ENCODE results near the gene RAB25. TPM values are rescaled to one million over a fixed set of nuclear protein-coding genes. Genes with fewer than 3 reads are reported as not detected.

RAB25 gene
- total and polyA plus RNA-seq, 8 donors: 36.7 to 267 (median 192) TPM

DNA sequence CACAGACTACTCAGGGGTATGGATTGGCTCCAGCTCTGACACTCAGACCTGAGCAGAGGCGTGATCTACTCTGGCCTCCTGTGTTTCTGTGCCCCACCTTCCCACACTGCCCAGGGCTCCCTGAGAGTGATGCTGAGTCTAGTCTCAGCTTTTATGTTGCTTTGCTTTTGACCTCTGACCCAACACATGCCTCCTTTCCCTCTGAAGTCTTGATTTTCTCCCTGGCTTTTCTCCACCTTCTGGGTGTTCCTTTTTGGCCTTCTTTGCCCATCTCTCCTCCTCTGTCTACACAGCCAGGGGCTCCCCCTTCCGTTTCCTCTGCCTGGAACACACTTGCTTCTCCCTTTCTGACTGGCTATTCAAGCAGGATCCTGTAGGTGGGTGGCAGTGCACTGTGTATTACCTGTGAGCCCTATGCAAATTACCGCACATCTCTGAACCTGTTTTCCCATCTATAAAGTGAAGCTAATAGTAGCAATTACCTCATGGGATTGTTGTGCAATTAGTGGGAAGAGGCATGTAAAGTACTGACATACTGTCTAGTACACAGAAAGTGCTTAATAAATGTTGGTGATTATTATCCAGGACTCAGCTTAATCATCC is 35.0 kb downstream of the RAB25 start:
- no peak for DNase-seq
- 68 to 87% (median 81%) methylated on average over 3 of the region's 3 CpGs for WGBS, 5 donors
- Histone ChIP-seq H3K27ac (peak overlapping the region in 4 of 5 donors; percentile 70 to 80 (median 74)), H3K36me3 (no peaks in the 10 kb centered on the region), H3K27me3 (no peaks in the 10 kb centered on the region), H3K9me3 (no peaks in the 10 kb centered on the region), H3K4me1 (peaks cover 10 to 34% (median 21%) of the 10 kb centered on the region in 4 donors), H3K4me3 (no peak overlapping the region)
- TF ChIP-seq EP300 (IDR thresholded peaks at IDR 0.05) (no peak), POLR2A (IDR thresholded peaks at IDR 0.05) (no peak), POLR2AphosphoS5 (IDR thresholded peaks at IDR 0.05) (no peak)
- TF ChIP-seq, protein P1, sequence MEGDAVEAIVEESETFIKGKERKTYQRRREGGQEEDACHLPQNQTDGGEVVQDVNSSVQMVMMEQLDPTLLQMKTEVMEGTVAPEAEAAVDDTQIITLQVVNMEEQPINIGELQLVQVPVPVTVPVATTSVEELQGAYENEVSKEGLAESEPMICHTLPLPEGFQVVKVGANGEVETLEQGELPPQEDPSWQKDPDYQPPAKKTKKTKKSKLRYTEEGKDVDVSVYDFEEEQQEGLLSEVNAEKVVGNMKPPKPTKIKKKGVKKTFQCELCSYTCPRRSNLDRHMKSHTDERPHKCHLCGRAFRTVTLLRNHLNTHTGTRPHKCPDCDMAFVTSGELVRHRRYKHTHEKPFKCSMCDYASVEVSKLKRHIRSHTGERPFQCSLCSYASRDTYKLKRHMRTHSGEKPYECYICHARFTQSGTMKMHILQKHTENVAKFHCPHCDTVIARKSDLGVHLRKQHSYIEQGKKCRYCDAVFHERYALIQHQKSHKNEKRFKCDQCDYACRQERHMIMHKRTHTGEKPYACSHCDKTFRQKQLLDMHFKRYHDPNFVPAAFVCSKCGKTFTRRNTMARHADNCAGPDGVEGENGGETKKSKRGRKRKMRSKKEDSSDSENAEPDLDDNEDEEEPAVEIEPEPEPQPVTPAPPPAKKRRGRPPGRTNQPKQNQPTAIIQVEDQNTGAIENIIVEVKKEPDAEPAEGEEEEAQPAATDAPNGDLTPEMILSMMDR (IDR thresholded peaks at IDR 0.05): no peak
- intact Hi-C loops (cut with DNase I; ENCODE audit: low total_unique reads): loop anchor here (5.0 kb wide), 1 partner anchor 36 kb away; no protein-coding TSS in a partner anchor

DNA sequence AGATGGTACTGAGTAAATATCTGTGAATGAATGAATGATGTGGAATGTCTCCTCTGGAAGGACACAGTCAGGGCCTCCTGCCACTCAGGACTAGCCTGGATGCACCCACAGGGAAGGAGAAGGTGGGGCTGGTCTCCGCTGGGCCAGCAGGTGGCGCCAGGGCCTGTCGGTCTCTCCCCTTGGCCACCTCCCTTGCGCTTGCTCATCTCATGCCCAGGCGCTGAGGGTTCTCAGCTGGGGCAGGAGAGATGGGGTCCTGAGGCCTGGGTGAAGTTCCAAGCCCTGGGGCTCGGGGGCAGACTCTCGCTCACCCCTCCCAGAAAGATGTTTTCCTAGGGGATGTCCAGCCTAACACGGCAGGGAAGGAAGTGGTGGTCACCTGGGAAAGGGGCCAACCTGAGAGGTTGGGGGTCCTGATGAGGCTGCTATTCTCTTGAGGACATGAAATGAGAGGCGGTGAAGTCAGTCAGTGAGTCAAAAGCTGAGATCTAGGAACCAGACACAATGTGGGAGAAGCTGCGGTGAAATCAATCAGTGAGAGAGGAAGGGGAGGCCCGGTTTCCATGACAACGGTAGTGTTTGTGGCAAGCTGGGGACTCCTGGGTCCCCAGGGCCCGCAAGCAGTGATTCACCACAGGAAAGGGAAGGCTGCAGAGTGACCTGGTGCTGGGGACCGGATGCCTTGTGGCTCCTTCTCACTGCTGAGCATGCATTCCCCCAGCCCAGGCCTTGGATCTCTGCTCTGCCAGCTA is 35.9 kb downstream of the RAB25 start:
- no peaks in the 10 kb centered on the region for H3K9me3 ChIP-seq
- no peak for TF ChIP-seq POLR2A (IDR thresholded peaks at IDR 0.05)
- TF ChIP-seq POLR2AphosphoS5 (IDR thresholded peaks at IDR 0.05): peak; percentile 38 to 82 (median 57)
- TF ChIP-seq, protein P1 (IDR thresholded peaks at IDR 0.05): peak in 6 of 7 experiments; percentile 77 to 96 (median 91)
- 19 to 30% (median 29%) methylated on average over 14 of the region's 14 CpGs for WGBS, 5 donors
- no peak overlapping the region for H3K4me3 ChIP-seq
- H3K27me3 ChIP-seq: no peaks in the 10 kb centered on the region
- peak; percentile 92 to 95 for DNase-seq
- intact Hi-C loops (cut with DNase I; ENCODE audit: low total_unique reads): loop anchor here (5.0 kb wide), 1 partner anchor 35 kb away; no protein-coding TSS in a partner anchor
- peaks cover 10 to 41% (median 22%) of the 10 kb centered on the region in 4 donors for H3K4me1 ChIP-seq
- H3K27ac ChIP-seq: peak overlapping the region in 4 of 5 donors; percentile 70 to 80 (median 74)
- H3K36me3 ChIP-seq: no peaks in the 10 kb centered on the region

DNA sequence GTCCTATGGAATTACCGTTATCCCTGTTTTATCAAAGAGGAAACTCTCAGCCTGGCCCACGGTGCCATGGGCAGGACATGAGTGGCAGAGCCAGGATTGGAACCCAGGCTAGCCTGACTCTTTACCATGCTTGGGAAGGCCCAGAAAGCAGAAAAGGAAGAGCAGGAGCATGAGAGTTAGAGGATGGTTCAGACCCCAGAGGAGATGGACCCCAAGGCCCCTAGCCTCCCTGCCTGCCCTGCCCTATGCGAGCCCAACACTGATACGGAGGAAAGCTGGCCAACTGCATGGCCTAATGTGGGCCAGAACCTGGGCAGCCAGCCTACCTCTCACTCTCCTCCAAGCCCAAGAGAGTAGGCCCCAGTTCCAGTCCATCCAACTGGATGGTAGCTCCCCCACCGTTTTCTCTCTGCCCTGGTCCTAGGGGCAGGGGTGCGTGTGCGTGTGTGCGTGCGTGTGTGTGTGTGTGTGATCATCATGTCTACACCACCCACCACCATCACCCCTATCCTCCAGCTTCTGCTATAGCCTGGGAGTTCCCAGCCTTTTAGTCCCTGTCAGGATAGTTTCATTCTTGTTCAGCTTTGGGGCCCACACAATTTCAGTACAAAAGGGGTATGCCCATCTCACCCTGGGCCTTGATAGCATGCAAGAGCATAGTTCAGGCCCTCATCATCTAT is 36.7 kb downstream of the RAB25 start:
- intact Hi-C loops (cut with DNase I; ENCODE audit: low total_unique reads): loop anchor here (5.0 kb wide), 1 partner anchor 35 kb away; no protein-coding TSS in a partner anchor
- 83 to 90% (median 88%) methylated on average over 9 of the region's 9 CpGs for WGBS, 5 donors
- H3K4me3 ChIP-seq: no peak overlapping the region
- peak overlapping the region in 4 of 5 donors; percentile 70 to 80 (median 74) for H3K27ac ChIP-seq
- no peak for DNase-seq
- TF ChIP-seq POLR2A (IDR thresholded peaks at IDR 0.05): no peak
- TF ChIP-seq POLR2AphosphoS5 (IDR thresholded peaks at IDR 0.05): no peak
- TF ChIP-seq, protein P1 (IDR thresholded peaks at IDR 0.05): no peak
- TF ChIP-seq EP300 (IDR thresholded peaks at IDR 0.05): no peak
- H3K36me3 ChIP-seq: no peaks in the 10 kb centered on the region
- no peaks in the 10 kb centered on the region for H3K27me3 ChIP-seq
- no peaks in the 10 kb centered on the region for H3K9me3 ChIP-seq
- peaks cover 12 to 50% (median 29%) of the 10 kb centered on the region in 4 donors for H3K4me1 ChIP-seq

DNA sequence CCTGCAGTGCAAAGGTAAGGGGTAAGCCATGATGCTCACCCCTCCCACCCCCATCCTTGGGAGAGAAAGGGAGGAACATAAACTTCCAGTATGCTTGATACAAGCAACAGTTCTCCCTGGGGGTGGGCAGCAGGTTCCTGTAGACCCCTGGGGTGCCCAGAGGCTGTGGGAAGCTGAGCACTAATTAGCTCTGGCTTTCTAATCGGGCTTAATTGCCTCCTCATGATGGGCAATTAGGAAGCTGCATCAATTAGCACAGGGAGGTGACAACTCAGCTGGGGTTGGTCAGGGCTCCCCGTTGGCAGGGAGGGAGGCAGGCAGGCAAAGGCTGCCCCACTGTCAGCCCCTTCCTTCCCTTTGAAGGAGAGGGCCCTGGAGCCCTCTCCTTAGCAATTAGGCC is 37.8 kb downstream of the RAB25 start:
- no peaks in the 10 kb centered on the region for H3K9me3 ChIP-seq
- no peak overlapping the region for H3K27ac ChIP-seq
- intact Hi-C loops (cut with DNase I; ENCODE audit: low total_unique reads): loop anchor here (5.0 kb wide), 1 partner anchor 34 kb away; no protein-coding TSS in a partner anchor
- H3K27me3 ChIP-seq: no peaks in the 10 kb centered on the region
- TF ChIP-seq POLR2AphosphoS5 (IDR thresholded peaks at IDR 0.05) (no peak), POLR2A (IDR thresholded peaks at IDR 0.05) (no peak), EP300 (IDR thresholded peaks at IDR 0.05) (no peak)
- TF ChIP-seq, protein P1 (IDR thresholded peaks at IDR 0.05): no peak
- peaks cover 22 to 61% (median 41%) of the 10 kb centered on the region in 4 donors for H3K4me1 ChIP-seq
- WGBS, 5 donors: 89 to 100% (median 98%) methylated on average over 2 of the region's 2 CpGs; no CpG with 5 or more reads in 1 of the 5 donors
- no peaks in the 10 kb centered on the region for H3K36me3 ChIP-seq
- DNase-seq: no peak
- H3K4me3 ChIP-seq: no peak overlapping the region
